GM21423 (cell line): Measurements from ENCODE around the gene VPS8.

ENCODE experiments used
- ATAC-seq: cut with Tn5 transposase; IDR thresholded peaks from one replicate; pipeline ENCODE4 v1.9.1; 2021; ENCODE audit warnings: mild to moderate bottlenecking, moderate library complexity; ENCODE audit not compliant: unreplicated experiment

VPS8 gene

GRCh38 chr3:184811999-184812661 lies at the start of gene VPS8:
VPS8 (plus strand) TSS chr3:184812166; CDS start chr3:184824633, 12,467 bp downstream.
- ATAC-seq: peak; percentile 91

GRCh38 chr3:184764191-184764590 lies 47.8 kb upstream of the VPS8 start:
- no peak for ATAC-seq

- no peak for ATAC-seq
These were observed 46.8 kb upstream of the VPS8 start for GRCh38 chr3:184765047-184765729.

- peak; percentile 69 for ATAC-seq
These were observed 46.3 kb upstream of the VPS8 start for GRCh38 chr3:184765730-184766074.

GRCh38 chr3:184766555-184767261 lies 45.3 kb upstream of the VPS8 start:
- ATAC-seq: no peak

GRCh38 chr3:184767377-184767776 lies 44.6 kb upstream of the VPS8 start:
- ATAC-seq: no peak

GRCh38 chr3:184769382-184770170 lies 42.4 kb upstream of the VPS8 start:
- no peak for ATAC-seq

GRCh38 chr3:184770541-184770940 lies 41.4 kb upstream of the VPS8 start:
- no peak for ATAC-seq

GRCh38 chr3:184771301-184772127 lies 40.5 kb upstream of the VPS8 start:
- ATAC-seq: no peak

- ATAC-seq: no peak
These were observed 39.2 kb upstream of the VPS8 start for GRCh38 chr3:184772667-184773272.

- ATAC-seq: no peak
These were observed 38.4 kb upstream of the VPS8 start for GRCh38 chr3:184773283-184774186.

- no peak for ATAC-seq
These were observed 35.0 kb upstream of the VPS8 start for GRCh38 chr3:184776916-184777315.

- peak; percentile 72 for ATAC-seq
These were observed 34.2 kb upstream of the VPS8 start for GRCh38 chr3:184777566-184778356.

- no peak for ATAC-seq
These were observed 33.3 kb upstream of the VPS8 start for GRCh38 chr3:184778426-184779332.

GRCh38 chr3:184780981-184781515 lies 30.9 kb upstream of the VPS8 start:
- ATAC-seq: no peak

- ATAC-seq: no peak
These were observed 30.2 kb upstream of the VPS8 start for GRCh38 chr3:184781801-184782200.

GRCh38 chr3:184783319-184783718 lies 28.6 kb upstream of the VPS8 start:
- ATAC-seq: no peak
